Endothelial cell (in vitro differentiated cells): ENCODE results near the gene EPB42. TPM values are rescaled to one million over a fixed set of nuclear protein-coding genes. Genes with fewer than 3 reads are reported as not detected.

Experiments used
- DNase-seq: peaks from one replicate; pipeline ENCODE4 v3.0.0; 2021; ENCODE audit warnings: low spot score
- H3K27ac Mint-ChIP-seq: one replicate; pipeline ENCODE4 v1.8.0; 2021; ENCODE audit warnings: mixed read lengths, inconsistent platforms; ENCODE audit not compliant: unreplicated experiment
- H3K27me3 Mint-ChIP-seq: one replicate; pipeline ENCODE4 v1.8.0; 2021; ENCODE audit warnings: mild to moderate bottlenecking, moderate library complexity, mixed read lengths, inconsistent platforms; ENCODE audit not compliant: unreplicated experiment
- H3K36me3 Mint-ChIP-seq: one replicate; pipeline ENCODE4 v1.8.0; 2021; ENCODE audit warnings: mild to moderate bottlenecking, low read depth, mixed read lengths, inconsistent platforms; ENCODE audit not compliant: unreplicated experiment
- H3K4me1 Mint-ChIP-seq: one replicate; pipeline ENCODE4 v1.8.0; 2021; ENCODE audit warnings: mild to moderate bottlenecking, mixed read lengths, inconsistent platforms; ENCODE audit not compliant: unreplicated experiment
- H3K4me3 Mint-ChIP-seq: one replicate; pipeline ENCODE4 v1.8.0; 2021; ENCODE audit warnings: mild to moderate bottlenecking, mixed read lengths, inconsistent platforms; ENCODE audit not compliant: unreplicated experiment
- H3K9me3 Mint-ChIP-seq: one replicate; pipeline ENCODE4 v1.8.0; 2021; ENCODE audit warnings: mixed read lengths, inconsistent platforms; ENCODE audit not compliant: unreplicated experiment
- CTCF ChIP-seq: fragments of 200-600 bp; sonication (generic); IDR thresholded peaks from one replicate; pipeline ENCODE4 v1.5.0; 2021; ENCODE audit warnings: antibody characterized with exemption; ENCODE audit not compliant: unreplicated experiment
- total RNA-seq: library from RNA; stranded (reverse); fragmentation: NEBNext Ultra II Directional; extraction: Animal tissue kit (Norgen Biotek cat#: 25700); gene quantifications from one replicate; pipeline ENCODE4 v1.2.1, GENCODE V29; 2021; ENCODE audit not compliant: unreplicated experiment

EPB42 gene
- total RNA-seq, 1 donor from 2014 or later, result not detected

GRCh38 chr15:43253431-43254403 is 32.9 kb upstream of the EPB42 start:
- no peak for DNase-seq
- no peak overlapping the region for H3K4me3 Mint-ChIP-seq
- no peak overlapping the region for H3K27ac Mint-ChIP-seq
- peaks cover 4% of the 10 kb centered on the region for H3K36me3 Mint-ChIP-seq
- no peaks in the 10 kb centered on the region for H3K9me3 Mint-ChIP-seq
- TF ChIP-seq CTCF, result no peak
- no peaks in the 10 kb centered on the region for H3K4me1 Mint-ChIP-seq
- H3K27me3 Mint-ChIP-seq, result peaks cover 8% of the 10 kb centered on the region

GRCh38 chr15:43251871-43252250 is 31.0 kb upstream of the EPB42 start:
- Mint-ChIP-seq H3K27me3 (peaks cover 7% of the 10 kb centered on the region), H3K4me3 (no peak overlapping the region), H3K4me1 (no peaks in the 10 kb centered on the region), H3K27ac (peak overlapping the region; percentile 34), H3K9me3 (no peaks in the 10 kb centered on the region), H3K36me3 (peaks cover 4% of the 10 kb centered on the region)
- no peak for TF ChIP-seq CTCF
- no peak for DNase-seq

GRCh38 chr15:43251185-43251870 is 30.5 kb upstream of the EPB42 start:
- DNase-seq, result no peak
- Mint-ChIP-seq H3K9me3 (no peaks in the 10 kb centered on the region), H3K36me3 (peaks cover 4% of the 10 kb centered on the region), H3K27ac (no peak overlapping the region), H3K4me1 (peaks cover 4% of the 10 kb centered on the region), H3K4me3 (no peak overlapping the region), H3K27me3 (peaks cover 5% of the 10 kb centered on the region)
- TF ChIP-seq CTCF, result no peak

- no peaks in the 10 kb centered on the region for H3K9me3 Mint-ChIP-seq
- DNase-seq, result no peak
- H3K27me3 Mint-ChIP-seq, result no peaks in the 10 kb centered on the region
- H3K36me3 Mint-ChIP-seq, result peaks cover 4% of the 10 kb centered on the region
- H3K4me3 Mint-ChIP-seq, result no peak overlapping the region
- H3K4me1 Mint-ChIP-seq, result peaks cover 8% of the 10 kb centered on the region
- H3K27ac Mint-ChIP-seq, result no peak overlapping the region
- TF ChIP-seq CTCF, result no peak
Observed at GRCh38 chr15:43250785-43251184, 30.0 kb upstream of the EPB42 start.
